Pancreas (tissue), 10 donors: Measurements from ENCODE around the gene PLPP7. TPM values are rescaled to one million over a fixed set of nuclear protein-coding genes. Genes with fewer than 3 reads are reported as not detected.

ENCODE experiments used
- ATAC-seq, 4 donors: fragments of 200-7000 bp; cut with Tn5 transposase; one replicate each; pipeline versions ENCODE4 v1.8.0 to v1.9.1; 2020; ENCODE audit warnings: mild to moderate bottlenecking in 4 of 4, moderate library complexity in 4 of 4
- DNase-seq, 6 donors: peaks; one replicate each; pipeline ENCODE4 v3.0.0-alpha.2; 2020
- FAIRE-seq: peaks from 2 replicates; lab custom pipeline; 2012; peaks lifted over from hg19 to GRCh38; lab: Jason Lieb, UNC
- H3K27ac ChIP-seq, 4 donors: fragments of 200-600 bp; sonication (generic); 1 replicate in 3 of 4; 2 replicates in 1 of 4; pipeline versions ENCODE4 v1.5.0 to v1.8.0; 2020
- H3K27me3 ChIP-seq, 4 donors: fragments of 200-600 bp; one replicate each; pipeline ENCODE4 v1.8.0; 2021
- H3K36me3 ChIP-seq, 3 donors: fragments of 200-600 bp; sonication (generic) in 1 of 3; one replicate each; pipeline versions ENCODE4 v1.5.0 to v1.8.0; 2020 to 2021
- H3K4me1 ChIP-seq, 3 donors: fragments of 200-600 bp; one replicate each; pipeline ENCODE4 v1.8.0; 2021
- H3K4me3 ChIP-seq, 4 donors: fragments of 200-600 bp; sonication (generic) in 2 of 4; one replicate each; pipeline versions ENCODE4 v1.5.0 to v1.8.0; 2020 to 2021
- H3K9me3 ChIP-seq, 4 donors: fragments of 200-600 bp; one replicate each; pipeline ENCODE4 v1.8.0; 2021
- CTCF ChIP-seq, 4 donors: fragments of 200-600 bp; sonication (generic) in 3 of 4; IDR thresholded peaks; one replicate each; pipeline versions ENCODE4 v1.5.0 to v1.8.0; 2021; ENCODE audit warnings: antibody characterized with exemption in 4 of 4
- WGBS, 2 donors: extraction: QIAGEN DNeasy Blood & Tissue Kit; methylation state at CpG; one replicate each; pipeline ENCODE4 v1.1.7; 2013; 5-methylcytosine and 5-hydroxymethylcytosine counted together
- intact Hi-C, 3 donors: fragments of 100-400 bp; cut with DNase I; formaldehyde crosslinking; loops; one replicate each; pipeline versions ENCODE4 v1.11.1 to v1.14.2; 2022
- polyA plus RNA-seq, 2 donors: library from polyadenylated mRNA; stranded (reverse); fragments of 200-250 nt; gene quantifications; one replicate each; pipeline ENCODE4 v1.2.3, GENCODE V29; 2013
- total RNA-seq, 6 donors: library from RNA; stranded (reverse); fragmentation: NEBNext Ultra II Directional in 4 of 6; extraction: Animal tissue kit (Norgen Biotek cat#: 25700) in 4 of 6; gene quantifications; one replicate each; pipeline versions ENCODE4 v1.2.1 to v1.2.4, GENCODE V29; 2021 to 2023
- donor health status: healthy with polysubstance abuse.
- donor health status: DM: no; HTN: no; CAD: no; lungs with moderate emphysema.
- donor health status: DM: no; HTN: no; CAD: no.
- donor health status: control.
- donor health status: control.
- donor health status: Bipolar disorder and iron deficiency.
- donor health status: DM: yes; HTN: yes; CAD: no.
- donor health status: DM: no; HTN: no; CAD: no.
- donor health status: DM: no; HTN: no; CAD: no.
- donor health status: DM: yes; HTN: yes; CAD: no.

The PLPP7 gene
- total and polyA plus RNA-seq, 8 donors = 0.38 to 2.5 (median 1.3) TPM

- ATAC-seq = peak in 3 of 4 donors; percentile 24 to 48 (median 43)
- no peak for FAIRE-seq
- intact Hi-C loops = no loop called here
- no peak for DNase-seq
- Histone ChIP-seq H3K27me3 (no peaks in the 10 kb centered on the region), H3K9me3 (no peaks in the 10 kb centered on the region), H3K36me3 (no peaks in the 10 kb centered on the region), H3K4me3 (no peak overlapping the region), H3K4me1 (peaks cover 0 to 2% (median 0%) of the 10 kb centered on the region in 3 donors), H3K27ac (peak overlapping the region in 2 of 4 donors; percentile 17 to 46)
- 80% methylated on average over 14 of the region's 14 CpGs for WGBS, 2 donors
- TF ChIP-seq CTCF (IDR thresholded peaks at IDR 0.05) = no peak
Measured at GRCh38 chr9:131253891-131254491, 35.5 kb upstream of the PLPP7 start.

GRCh38 chr9:131254626-131255025 lies 34.9 kb upstream of the PLPP7 start:
- intact Hi-C loops = no loop called here

GRCh38 chr9:131255676-131256197 lies 33.8 kb upstream of the PLPP7 start:
- Histone ChIP-seq H3K27me3 (no peaks in the 10 kb centered on the region), H3K27ac (peak overlapping the region in 2 of 4 donors; percentile 33 to 62), H3K4me1 (peaks cover 0 to 2% (median 0%) of the 10 kb centered on the region in 3 donors), H3K36me3 (no peaks in the 10 kb centered on the region), H3K4me3 (no peak overlapping the region), H3K9me3 (no peaks in the 10 kb centered on the region)
- ATAC-seq (no peak), DNase-seq (no peak), FAIRE-seq (no peak)
- intact Hi-C loops = no loop called here
- TF ChIP-seq CTCF (IDR thresholded peaks at IDR 0.05) = no peak
- WGBS, 2 donors = 77 to 92% methylated on average over 8 of the region's 8 CpGs

More at GRCh38 chr9:131254626-131255025, 34.9 kb upstream of the PLPP7 start:
- no peak for DNase-seq
- H3K4me3 ChIP-seq = no peak overlapping the region
- WGBS, 2 donors = 85 to 94% methylated on average over 14 of the region's 14 CpGs
- peaks cover 0 to 2% (median 0%) of the 10 kb centered on the region in 3 donors for H3K4me1 ChIP-seq
- no peaks in the 10 kb centered on the region for H3K27me3 ChIP-seq
- peak overlapping the region in 1 of 4 donors; percentile 46 for H3K27ac ChIP-seq
- no peaks in the 10 kb centered on the region for H3K9me3 ChIP-seq
- ATAC-seq = no peak
- no peaks in the 10 kb centered on the region for H3K36me3 ChIP-seq
- TF ChIP-seq CTCF (IDR thresholded peaks at IDR 0.05) = no peak
- no peak for FAIRE-seq

DNA sequence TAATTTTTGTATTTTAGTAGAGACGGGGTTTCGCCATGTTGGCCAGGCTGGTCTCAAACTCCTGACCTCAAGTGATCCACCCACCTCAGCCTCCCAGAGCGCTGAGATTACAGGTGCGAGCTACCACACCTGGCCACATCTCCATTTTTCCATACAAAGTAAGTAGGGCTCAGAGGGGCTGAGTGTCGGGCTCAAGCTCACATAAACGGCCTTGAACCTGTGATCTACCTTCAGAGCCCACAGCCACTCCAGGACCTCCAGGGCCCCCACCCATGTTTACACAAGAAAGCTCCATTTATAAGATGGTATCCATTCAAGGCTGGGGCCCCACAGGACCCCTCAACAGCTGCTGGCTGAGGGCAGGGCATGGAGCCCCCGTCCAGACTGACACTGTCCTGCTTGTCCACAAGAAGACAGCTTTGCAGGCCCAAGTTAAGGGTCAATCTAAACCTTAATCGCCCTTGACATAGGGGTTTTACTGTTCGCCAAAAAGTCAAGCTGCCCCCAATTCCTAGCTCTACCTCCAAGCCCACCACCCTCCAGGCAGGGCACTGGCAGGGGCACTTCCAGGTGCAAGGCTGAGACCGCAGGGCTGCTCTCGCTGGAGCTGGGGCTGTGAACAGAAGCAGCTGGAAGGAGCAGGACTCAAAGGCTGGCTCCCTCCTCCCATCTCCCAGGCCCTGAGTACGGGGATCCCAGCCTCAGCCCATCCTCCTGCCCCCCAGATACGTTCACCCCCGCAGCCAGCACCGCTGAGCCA lies 32.1 kb upstream of the PLPP7 start:
- ATAC-seq (no peak), DNase-seq (no peak), FAIRE-seq (no peak)
- no peak for TF ChIP-seq CTCF (IDR thresholded peaks at IDR 0.05)
- H3K4me3 ChIP-seq = no peak overlapping the region
- 76% methylated on average over 15 of the region's 15 CpGs for WGBS, 2 donors
- H3K27ac ChIP-seq = no peak overlapping the region
- H3K36me3 ChIP-seq = no peaks in the 10 kb centered on the region
- intact Hi-C loops = no loop called here
- no peaks in the 10 kb centered on the region for H3K9me3 ChIP-seq
- H3K27me3 ChIP-seq = no peaks in the 10 kb centered on the region
- peaks cover 0 to 2% (median 0%) of the 10 kb centered on the region in 3 donors for H3K4me1 ChIP-seq
